NT2/D1 (cell line): ENCODE data around the gene ZNHIT2.

Experiments
- SUZ12 ChIP-seq: IDR thresholded peaks from 2 replicates; pipeline ENCODE4 v1.6.1; 2011; ENCODE audit not compliant: insufficient read length, insufficient read depth; ENCODE audit errors: extremely low read depth
- YY1 ChIP-seq: IDR thresholded peaks from 2 replicates; pipeline ENCODE4 v1.6.1; 2011; ENCODE audit not compliant: insufficient read length, insufficient read depth
- ZNF274 ChIP-seq: IDR thresholded peaks from 2 replicates; pipeline ENCODE4 v1.6.1; 2011; ENCODE audit warnings: mild to moderate bottlenecking, low read depth, low read length

DNA sequence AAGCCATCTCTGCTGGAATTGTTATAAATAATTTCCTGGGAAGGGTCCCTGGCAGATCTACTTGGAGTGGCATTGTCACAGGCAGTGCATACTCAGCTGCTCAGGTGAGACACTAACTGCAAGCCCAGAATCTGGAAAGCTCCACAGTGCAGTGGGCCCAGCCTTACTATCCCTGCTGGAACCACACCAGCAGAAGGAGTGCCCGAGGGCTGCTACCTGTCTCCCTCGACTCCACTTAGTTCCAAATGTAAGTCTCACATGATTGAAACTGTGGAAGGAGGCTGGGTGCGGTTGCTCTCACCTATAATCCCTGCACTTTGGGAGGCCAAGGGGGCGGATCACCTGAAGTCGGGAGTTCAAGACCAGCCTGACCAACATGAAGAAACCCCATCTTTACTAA, 31.2 kb upstream of the ZNHIT2 start:
- TF ChIP-seq SUZ12 = no peak
- TF ChIP-seq ZNF274 = no peak
- no peak for TF ChIP-seq YY1
